Endothelial cell of umbilical vein (primary cell): ENCODE results near the gene CUBN. TPM values are rescaled to one million over a fixed set of nuclear protein-coding genes. Genes with fewer than 3 reads are reported as not detected.

Experiments used
- BruUV-seq: library from RNA; stranded (reverse); fragments of 400-500 nt; replicated peaks from 2 replicates; lab custom pipeline; 2021; lab: Mats Ljungman, UMichigan
- CTCF ChIA-PET: fragments of 300-600, 350-600 bp; sonication (Branson Sonifier 250); formaldehyde crosslinking; loops from one replicate; lab custom pipeline; 2021; ENCODE audit warnings: antibody characterized with exemption, inconsistent platforms; lab: Charles Lee
- POLR2A ChIA-PET: fragments of 300-600, 350-600 bp; sonication (Branson Sonifier 250); formaldehyde crosslinking; loops from one replicate; lab custom pipeline; 2021; ENCODE audit warnings: antibody characterized with exemption, inconsistent platforms; lab: Charles Lee
- DNase-seq: peaks from one replicate; pipeline ENCODE4 v3.0.0-alpha.2; 2011; ENCODE audit warnings: low read depth, low spot score
- FAIRE-seq: peaks from 2 replicates; lab custom pipeline; 2011; peaks lifted over from hg19 to GRCh38; lab: Jason Lieb, UNC
- H2AFZ ChIP-seq: 2 replicates; pipeline ENCODE4 v1.6.0; 2012; ENCODE audit warnings: low read depth, low read length, control low read depth, inconsistent platforms
- H3K27ac ChIP-seq: 2 replicates; pipeline ENCODE4 v1.5.1; 2011; ENCODE audit warnings: low read depth, mild to moderate bottlenecking, control low read depth, low read length, moderate library complexity; ENCODE audit not compliant: insufficient read depth
- H3K27me3 ChIP-seq, 2 experiments: 2 replicates each; pipeline versions ENCODE4 v1.6.0 to v1.6.1; 2011; ENCODE audit warnings: low read length in 2 of 2, mixed read lengths in 1 of 2; ENCODE audit not compliant: control insufficient read depth in 2 of 2, insufficient read depth in 2 of 2
- H3K36me3 ChIP-seq, 2 experiments: 2 replicates in 1 of 2; 3 replicates in 1 of 2; pipeline ENCODE4 v1.5.1; 2011; ENCODE audit warnings: low read length in 2 of 2, mild to moderate bottlenecking in 1 of 2, moderate library complexity in 1 of 2; ENCODE audit not compliant: control insufficient read depth in 2 of 2, insufficient read depth in 2 of 2; ENCODE audit errors: extremely low read depth in 1 of 2
- H3K4me1 ChIP-seq: 3 replicates; pipeline ENCODE4 v1.5.1; 2011; ENCODE audit warnings: mild to moderate bottlenecking, low read length; ENCODE audit not compliant: control insufficient read depth, insufficient read depth; ENCODE audit errors: extremely low read depth
- H3K4me2 ChIP-seq: 2 replicates; pipeline ENCODE4 v1.6.1; 2011; ENCODE audit warnings: low read length, control low read depth, mixed read lengths; ENCODE audit not compliant: insufficient read depth
- H3K4me3 ChIP-seq, 3 experiments: fragments of 200-600 bp in 1 of 3; sonication (generic), shearing (Covaris generic) in 1 of 3; replicated peaks in 1 of 3; 2 replicates each; pipeline ENCODE4 v1.5.1; 2011 to 2016; ENCODE audit warnings: control low read depth in 3 of 3, low read length in 3 of 3, mild to moderate bottlenecking in 2 of 3, inconsistent platforms in 1 of 3, low read depth in 1 of 3, moderate library complexity in 1 of 3; ENCODE audit not compliant: insufficient read depth in 1 of 3
- H3K79me2 ChIP-seq: 2 replicates; pipeline ENCODE4 v1.6.0; 2012; ENCODE audit warnings: low read length, inconsistent platforms; ENCODE audit not compliant: control insufficient read depth, insufficient read depth
- H3K9ac ChIP-seq: replicated peaks from 2 replicates; pipeline ENCODE3; 2011; ENCODE audit warnings: low read length, control low read depth; ENCODE audit not compliant: insufficient read depth; ENCODE audit errors: extremely low read depth
- H3K9me1 ChIP-seq: replicated peaks from 3 replicates; pipeline ENCODE4 v1.6.0; 2011; ENCODE audit warnings: mild to moderate bottlenecking, low read length; ENCODE audit not compliant: control insufficient read depth, insufficient read depth; ENCODE audit errors: extremely low read depth
- H3K9me3 ChIP-seq: replicated peaks from 2 replicates; pipeline ENCODE4 v1.5.1; 2012; ENCODE audit warnings: low read length, inconsistent platforms; ENCODE audit not compliant: control insufficient read depth, insufficient read depth
- H4K20me1 ChIP-seq: replicated peaks from 2 replicates; pipeline ENCODE3; 2011; ENCODE audit warnings: mild to moderate bottlenecking, low read length; ENCODE audit not compliant: control insufficient read depth, insufficient read depth; ENCODE audit errors: extremely low read depth
- EZH2 ChIP-seq: IDR thresholded peaks from 2 replicates; pipeline ENCODE4 v1.6.1; 2012; ENCODE audit warnings: borderline replicate concordance, low read depth, mild to moderate bottlenecking, moderate library complexity, low read length, inconsistent platforms; ENCODE audit not compliant: severe bottlenecking
- JUN ChIP-seq: IDR thresholded peaks from 2 replicates; pipeline ENCODE4 v1.6.1; 2011; ENCODE audit warnings: borderline replicate concordance, low read depth; ENCODE audit not compliant: insufficient read length, insufficient read depth
- MYC ChIP-seq: IDR thresholded peaks from one replicate; pipeline ENCODE4 v1.6.1; 2011; ENCODE audit warnings: mild to moderate bottlenecking, low read depth, low read length
- POLR2A ChIP-seq: IDR thresholded peaks from 2 replicates; pipeline ENCODE4 v1.6.1; 2012; ENCODE audit warnings: low read depth, mild to moderate bottlenecking, control low read depth, low read length
- dilution Hi-C: fragments of 300-500 bp; cut with MboI; formaldehyde crosslinking; loops from one replicate; pipeline ENCODE4 v1.15.0; 2019; ENCODE audit warnings: low sequenced_read_pairs; ENCODE audit not compliant: extremely low pct_ligation_motif_present
- intact Hi-C: fragments of 100-400 bp; cut with micrococcal nuclease; formaldehyde crosslinking; loops from one replicate; pipeline ENCODE4 v1.10.0; 2022
- polyA plus RNA-seq, 4 experiments: library from polyadenylated mRNA; depleted of rRNA in 3 of 4; stranded (reverse) in 3 of 4; unstranded in 1 of 4; fragments of >200 nt; gene quantifications; 2 replicates each; pipeline versions ENCODE4 v1.2.1 to v1.2.3, GENCODE V29; 2011 to 2012; ENCODE audit warnings: missing spikeins in 1 of 4
- total RNA-seq: library from RNA; stranded (reverse); gene quantifications from 2 replicates; pipeline ENCODE4 v1.2.3, GENCODE V29; 2021
- TF ChIP-seq, protein P1 (sequence below), 2 donors: IDR thresholded peaks; 1 replicate in 1 of 2; 2 replicates in 1 of 2; pipeline ENCODE4 v1.5.1; 2011; ENCODE audit warnings: low read length in 2 of 2, mild to moderate bottlenecking in 2 of 2, moderate library complexity in 2 of 2, control low read depth in 1 of 2, inconsistent platforms in 1 of 2, low read depth in 1 of 2; ENCODE audit not compliant: insufficient read depth in 1 of 2; ENCODE audit errors: extremely low read depth in 1 of 2

The CUBN gene
- total and polyA plus RNA-seq, 2 donors (not counting 3 experiments of a cell fraction or from before 2014, with no cell fraction given) = 2.7 to 4.6 TPM

GRCh38 chr10:17085011-17085725, 44.4 kb downstream of the CUBN start:
- peak overlapping the region; percentile 27 for H2AFZ ChIP-seq
- H3K4me2 ChIP-seq = peak overlapping the region; percentile 35
- BruUV-seq = no TSS peak
- H3K79me2 ChIP-seq = no peaks in the 10 kb centered on the region
- no peaks in the 10 kb centered on the region for H3K27me3 ChIP-seq
- intact Hi-C loops = no loop called here
- no peaks in the 10 kb centered on the region for H3K9me3 ChIP-seq
- H4K20me1 ChIP-seq = no peaks in the 10 kb centered on the region
- no peak overlapping the region for H3K4me3 ChIP-seq
- peaks cover 11% of the 10 kb centered on the region for H3K4me1 ChIP-seq
- H3K27ac ChIP-seq = no peak overlapping the region
- dilution Hi-C loops = no loop called here
- no peak for TF ChIP-seq MYC
- TF ChIP-seq JUN = no peak
- no peak for TF ChIP-seq EZH2
- TF ChIP-seq POLR2A = no peak
- TF ChIP-seq, protein P1, sequence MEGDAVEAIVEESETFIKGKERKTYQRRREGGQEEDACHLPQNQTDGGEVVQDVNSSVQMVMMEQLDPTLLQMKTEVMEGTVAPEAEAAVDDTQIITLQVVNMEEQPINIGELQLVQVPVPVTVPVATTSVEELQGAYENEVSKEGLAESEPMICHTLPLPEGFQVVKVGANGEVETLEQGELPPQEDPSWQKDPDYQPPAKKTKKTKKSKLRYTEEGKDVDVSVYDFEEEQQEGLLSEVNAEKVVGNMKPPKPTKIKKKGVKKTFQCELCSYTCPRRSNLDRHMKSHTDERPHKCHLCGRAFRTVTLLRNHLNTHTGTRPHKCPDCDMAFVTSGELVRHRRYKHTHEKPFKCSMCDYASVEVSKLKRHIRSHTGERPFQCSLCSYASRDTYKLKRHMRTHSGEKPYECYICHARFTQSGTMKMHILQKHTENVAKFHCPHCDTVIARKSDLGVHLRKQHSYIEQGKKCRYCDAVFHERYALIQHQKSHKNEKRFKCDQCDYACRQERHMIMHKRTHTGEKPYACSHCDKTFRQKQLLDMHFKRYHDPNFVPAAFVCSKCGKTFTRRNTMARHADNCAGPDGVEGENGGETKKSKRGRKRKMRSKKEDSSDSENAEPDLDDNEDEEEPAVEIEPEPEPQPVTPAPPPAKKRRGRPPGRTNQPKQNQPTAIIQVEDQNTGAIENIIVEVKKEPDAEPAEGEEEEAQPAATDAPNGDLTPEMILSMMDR (IDR thresholded peaks at IDR 0.05; ENCODE audit: extremely low read depth in 1 of 2, insufficient read depth in 1 of 2, low read depth in 1 of 2, low read length in 2 of 2) = no peak
- no peaks in the 10 kb centered on the region for H3K36me3 ChIP-seq
- no peak overlapping the region for H3K9ac ChIP-seq
- ChIA-PET CTCF (interaction anchor here (0.5 to 1.3 kb wide), 5 partner anchors 9 to 1365 kb away, joined by 3 to 5 read pairs (median 3); partner anchors contain the start of gene ITGA8), POLR2A (interaction anchor here (0.7 kb wide), 1 partner anchor 1121 kb away, joined by 3 read pairs; no protein-coding TSS in a partner anchor)
- no peak for DNase-seq
- no peak for FAIRE-seq
- H3K9me1 ChIP-seq = no peaks in the 10 kb centered on the region
